BJ (cell line): ENCODE results near the gene APMAP. TPM values are rescaled to one million over a fixed set of nuclear protein-coding genes. Genes with fewer than 3 reads are reported as not detected.
"Not testable (repeated sequence)": the region's sequence is repeated elsewhere in the genome, so short reads cannot be mapped to it uniquely, and the experiment has no call there.

Experiments
- CTCF ChIA-PET: fragments of 350-600 bp; formaldehyde crosslinking; extraction: SDS; loops from one replicate; lab custom pipeline; 2021; ENCODE audit warnings: antibody characterized with exemption, inconsistent platforms; lab: Yijun Ruan, JAX
- POLR2A ChIA-PET: fragments of 300-600 bp; sonication (Branson Sonifier 250); formaldehyde crosslinking; extraction: SDS; loops from one replicate; lab custom pipeline; 2021; ENCODE audit warnings: antibody characterized with exemption; lab: Charles Lee
- DNase-seq: peaks from one replicate; pipeline ENCODE4 v3.0.0-alpha.2; 2011; ENCODE audit warnings: low read depth
- H3K27me3 ChIP-seq: 2 replicates; pipeline ENCODE4 v1.6.0; 2011; ENCODE audit warnings: low read length; ENCODE audit not compliant: control insufficient read depth, insufficient read depth
- H3K36me3 ChIP-seq: 2 replicates; pipeline ENCODE4 v1.5.1; 2011; ENCODE audit warnings: low read length; ENCODE audit not compliant: control insufficient read depth, insufficient read depth
- H3K4me3 ChIP-seq: 2 replicates; pipeline ENCODE4 v1.5.1; 2011; ENCODE audit warnings: low read depth, mild to moderate bottlenecking, control low read depth, low read length
- polyA plus RNA-seq: library from polyadenylated mRNA; depleted of rRNA; stranded (reverse); fragments of >200 nt; gene quantifications from 2 replicates; pipeline ENCODE4 v1.2.3, GENCODE V29; 2011
- TF ChIP-seq, protein P1 (sequence below): IDR thresholded peaks from 2 replicates; pipeline ENCODE4 v1.5.1; 2011; ENCODE audit warnings: low read depth, mild to moderate bottlenecking, control low read depth, inconsistent platforms, low read length, moderate library complexity; ENCODE audit not compliant: insufficient read depth

The APMAP gene
- polyA plus RNA-seq, 1 experiment, result 75.8 TPM

DNA sequence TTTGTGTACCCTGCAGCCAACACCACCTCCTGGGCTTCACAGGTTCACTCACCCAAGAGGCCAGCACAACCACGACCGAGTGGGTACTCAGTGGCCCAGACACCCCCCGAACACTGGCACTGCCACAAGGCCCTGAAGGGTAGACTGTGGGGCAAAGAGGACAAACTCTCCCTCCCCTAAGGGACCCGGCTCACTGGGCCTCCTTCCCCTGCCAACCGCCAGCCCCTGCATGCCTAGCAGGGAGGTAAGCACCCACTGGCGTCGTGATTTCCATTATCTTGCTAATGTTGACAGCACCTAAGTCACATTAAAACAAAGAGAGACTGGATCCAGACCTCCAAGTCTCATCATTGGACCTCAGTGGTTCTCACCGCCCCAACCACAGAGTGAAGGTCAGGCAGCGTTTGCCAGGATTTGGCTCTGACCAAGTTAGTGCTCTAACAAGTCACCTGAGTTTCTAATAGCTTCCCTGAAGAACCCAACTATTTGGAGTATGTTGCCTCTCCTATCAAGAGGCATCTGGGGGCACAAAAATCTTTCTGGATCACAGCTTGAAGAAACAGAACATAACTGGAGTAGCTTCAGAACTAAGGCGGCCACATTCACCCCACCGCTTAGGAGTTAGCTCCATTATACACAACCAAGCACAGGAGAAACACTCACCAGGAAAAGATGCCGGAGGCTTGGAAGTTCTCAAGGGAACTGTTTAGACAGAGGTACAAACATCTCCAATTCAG lies 14.0 kb upstream of the APMAP start:
- ChIA-PET POLR2A (no interaction called here), CTCF (no interaction called here)
- no peak for DNase-seq
- H3K4me3 ChIP-seq, result no peak overlapping the region
- H3K36me3 ChIP-seq, result peaks cover 2% of the 10 kb centered on the region
- H3K27me3 ChIP-seq, result no peaks in the 10 kb centered on the region
- TF ChIP-seq, protein P1, sequence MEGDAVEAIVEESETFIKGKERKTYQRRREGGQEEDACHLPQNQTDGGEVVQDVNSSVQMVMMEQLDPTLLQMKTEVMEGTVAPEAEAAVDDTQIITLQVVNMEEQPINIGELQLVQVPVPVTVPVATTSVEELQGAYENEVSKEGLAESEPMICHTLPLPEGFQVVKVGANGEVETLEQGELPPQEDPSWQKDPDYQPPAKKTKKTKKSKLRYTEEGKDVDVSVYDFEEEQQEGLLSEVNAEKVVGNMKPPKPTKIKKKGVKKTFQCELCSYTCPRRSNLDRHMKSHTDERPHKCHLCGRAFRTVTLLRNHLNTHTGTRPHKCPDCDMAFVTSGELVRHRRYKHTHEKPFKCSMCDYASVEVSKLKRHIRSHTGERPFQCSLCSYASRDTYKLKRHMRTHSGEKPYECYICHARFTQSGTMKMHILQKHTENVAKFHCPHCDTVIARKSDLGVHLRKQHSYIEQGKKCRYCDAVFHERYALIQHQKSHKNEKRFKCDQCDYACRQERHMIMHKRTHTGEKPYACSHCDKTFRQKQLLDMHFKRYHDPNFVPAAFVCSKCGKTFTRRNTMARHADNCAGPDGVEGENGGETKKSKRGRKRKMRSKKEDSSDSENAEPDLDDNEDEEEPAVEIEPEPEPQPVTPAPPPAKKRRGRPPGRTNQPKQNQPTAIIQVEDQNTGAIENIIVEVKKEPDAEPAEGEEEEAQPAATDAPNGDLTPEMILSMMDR, result no peak

DNA sequence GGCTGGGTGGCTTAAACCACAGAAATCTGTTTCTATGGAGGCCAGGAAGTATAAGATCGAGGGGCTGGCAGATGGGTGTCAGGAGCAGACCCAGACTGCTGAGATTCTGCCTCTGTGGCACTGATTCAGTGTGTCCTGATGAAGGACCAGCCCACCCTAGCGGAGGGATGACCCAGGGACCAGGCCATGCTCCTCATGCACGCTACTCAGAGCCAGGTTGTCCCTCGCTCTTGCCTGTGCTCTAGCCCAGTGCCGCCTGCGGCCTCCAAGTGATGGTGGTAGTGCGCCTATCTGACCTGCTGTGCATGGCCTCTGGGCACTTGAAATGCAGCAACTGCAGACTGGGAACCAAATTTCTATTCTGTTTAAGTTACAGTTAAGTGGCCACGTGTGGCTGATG lies 13.1 kb upstream of the APMAP start:
- Histone ChIP-seq H3K4me3 (no peak overlapping the region), H3K36me3 (peaks cover 2% of the 10 kb centered on the region), H3K27me3 (no peaks in the 10 kb centered on the region)
- TF ChIP-seq, protein P1, result no peak
- no peak for DNase-seq
- CTCF ChIA-PET, result no interaction called here
- POLR2A ChIA-PET, result no interaction called here

DNA sequence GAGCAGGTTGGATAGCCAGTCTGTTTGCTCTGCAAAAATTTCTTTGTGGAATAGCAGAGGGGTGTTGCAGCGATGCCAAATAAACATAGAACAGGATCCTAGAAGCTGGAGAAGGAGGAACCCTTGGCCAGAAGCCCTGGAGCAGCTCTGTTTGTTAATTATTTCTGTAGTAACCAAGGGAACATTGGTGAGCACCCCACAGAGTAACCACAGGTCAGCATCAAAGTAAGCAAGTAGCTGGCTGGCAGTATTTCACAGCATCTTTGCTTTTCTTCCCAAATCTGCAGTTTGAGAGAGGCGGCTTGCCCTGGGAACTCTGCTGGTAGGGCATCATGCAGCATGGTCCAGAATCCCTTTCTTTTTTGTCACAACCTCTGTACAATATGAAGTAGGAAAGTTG lies 12.7 kb upstream of the APMAP start:
- H3K27me3 ChIP-seq, result no peaks in the 10 kb centered on the region
- ChIA-PET POLR2A (no interaction called here), CTCF (no interaction called here)
- DNase-seq, result no peak
- no peak overlapping the region for H3K4me3 ChIP-seq
- H3K36me3 ChIP-seq, result peaks cover 2% of the 10 kb centered on the region
- TF ChIP-seq, protein P1, result no peak

DNA sequence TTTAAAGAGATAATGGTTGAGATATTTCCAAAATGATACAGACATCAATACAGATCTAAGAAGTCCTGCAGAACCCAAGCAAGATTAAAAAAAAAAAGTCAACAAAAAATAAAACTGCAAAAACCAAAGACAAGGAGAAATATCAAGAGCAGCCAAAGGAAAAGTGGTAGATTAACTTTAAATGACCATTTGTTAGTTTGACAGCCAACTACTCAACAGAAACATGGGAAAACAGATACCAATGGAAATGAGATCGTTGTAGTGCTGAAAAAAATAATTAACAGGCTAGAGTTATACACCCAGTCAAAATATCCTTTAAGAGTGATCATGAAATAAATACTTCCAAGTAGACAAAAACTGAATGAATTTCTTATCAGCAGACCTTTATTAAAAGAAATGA lies 10.5 kb upstream of the APMAP start:
- TF ChIP-seq, protein P1, result no peak
- Histone ChIP-seq H3K27me3 (0 out of 2 replicates have a peak, but pooled peaks cover 2% of the 10 kb centered on the region), H3K4me3 (no peak overlapping the region), H3K36me3 (peaks cover 2% of the 10 kb centered on the region)
- ChIA-PET POLR2A (interaction anchor here (0.7 kb wide), 1 partner anchor 36 kb away, joined by 3 read pairs; no protein-coding TSS in a partner anchor), CTCF (no interaction called here)
- DNase-seq, result no peak

DNA sequence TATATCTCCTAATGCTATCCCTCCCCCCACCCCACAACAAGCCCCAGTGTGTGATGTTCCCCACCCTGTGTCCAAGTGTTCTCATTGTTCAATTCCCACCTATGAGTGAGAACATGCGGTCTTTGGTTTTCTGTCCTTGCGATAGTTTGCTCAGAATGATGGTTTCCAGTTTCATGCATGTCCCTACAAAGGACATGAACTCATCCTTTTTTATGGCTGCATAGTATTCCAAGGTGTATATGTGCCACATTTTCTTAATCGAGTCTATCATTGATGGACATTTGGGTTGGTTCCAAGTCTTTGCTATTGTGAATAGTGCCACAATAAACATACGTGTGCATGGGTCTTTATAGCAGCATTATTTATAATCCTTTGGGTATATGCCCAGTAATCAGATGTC lies 8.8 kb upstream of the APMAP start:
- H3K27me3 ChIP-seq, POLR2A ChIA-PET, H3K4me3 ChIP-seq, H3K36me3 ChIP-seq, DNase-seq: not testable (repeated sequence)
- CTCF ChIA-PET, result interaction anchor here (4.4 kb wide), 1 partner anchor 63 kb away, joined by 59 read pairs; no protein-coding TSS in a partner anchor
